Urinary bladder (tissue), 4 donors: ENCODE measurements around the gene FNDC3A. TPM values are rescaled to one million over a fixed set of nuclear protein-coding genes. Genes with fewer than 3 reads are reported as not detected.
"Not testable (repeated sequence)": the region's sequence is repeated elsewhere in the genome, so short reads cannot be mapped to it uniquely, and the experiment has no call there.

Experiments used
- DNase-seq: peaks from one replicate; pipeline ENCODE4 v3.0.0-alpha.2; 2015; ENCODE audit errors: extremely low spot score
- H3K27ac ChIP-seq: one replicate; pipeline ENCODE4 v1.5.1; 2013; ENCODE audit warnings: low read depth, mild to moderate bottlenecking, moderate library complexity
- H3K36me3 ChIP-seq: one replicate; pipeline ENCODE4 v1.6.1; 2013; ENCODE audit warnings: mild to moderate bottlenecking, moderate library complexity; ENCODE audit not compliant: insufficient read depth
- H3K4me1 ChIP-seq: one replicate; pipeline ENCODE4 v1.6.1; 2013; ENCODE audit warnings: mild to moderate bottlenecking, moderate library complexity; ENCODE audit not compliant: insufficient read depth
- H3K4me3 ChIP-seq: one replicate; pipeline ENCODE4 v1.5.1; 2013; ENCODE audit warnings: low read depth, low read length
- WGBS: extraction: QIAGEN DNeasy Blood & Tissue Kit; methylation state at CpG from one replicate; pipeline ENCODE4 v1.1.7; 2013; 5-methylcytosine and 5-hydroxymethylcytosine counted together
- polyA plus RNA-seq: library from polyadenylated mRNA; stranded (reverse); fragments of 200-250 nt; gene quantifications from one replicate; pipeline ENCODE4 v1.2.3, GENCODE V29; 2013
- total RNA-seq: library from RNA; depleted of rRNA; stranded (reverse); fragments of >200 nt; gene quantifications from one replicate; pipeline ENCODE4 v1.2.3, GENCODE V29; 2014
- donor health status: healthy with polysubstance abuse.
- donor health status: healthy.

The FNDC3A gene
- total and polyA plus RNA-seq, 2 donors = 25.4 to 109 TPM

DNA sequence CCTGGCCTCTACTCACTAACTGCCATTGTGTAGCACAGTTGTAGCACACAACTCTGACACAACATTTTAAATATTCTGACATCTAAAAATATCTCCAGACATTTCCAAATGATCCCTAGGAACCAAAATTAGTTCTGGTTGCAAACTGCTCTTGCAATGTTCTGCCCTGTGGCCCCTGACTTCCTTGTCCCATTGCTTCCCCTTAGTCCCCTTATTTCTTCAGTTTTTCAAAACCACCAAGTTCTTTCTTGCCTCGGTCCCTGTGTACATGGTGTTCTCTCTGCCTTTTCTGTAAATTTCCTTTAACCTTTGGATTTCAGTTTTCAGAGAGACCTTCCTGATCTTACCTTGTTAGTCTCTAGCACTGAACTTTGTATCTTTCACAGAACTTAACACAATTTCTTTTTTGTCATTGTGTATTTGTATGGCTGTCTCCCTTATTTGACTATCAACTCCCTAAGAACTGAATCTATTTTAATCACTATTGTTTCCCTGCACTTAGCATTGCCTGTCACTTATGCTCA, 156.8 kb downstream of the FNDC3A start:
- H3K27ac ChIP-seq = no peak overlapping the region

DNA sequence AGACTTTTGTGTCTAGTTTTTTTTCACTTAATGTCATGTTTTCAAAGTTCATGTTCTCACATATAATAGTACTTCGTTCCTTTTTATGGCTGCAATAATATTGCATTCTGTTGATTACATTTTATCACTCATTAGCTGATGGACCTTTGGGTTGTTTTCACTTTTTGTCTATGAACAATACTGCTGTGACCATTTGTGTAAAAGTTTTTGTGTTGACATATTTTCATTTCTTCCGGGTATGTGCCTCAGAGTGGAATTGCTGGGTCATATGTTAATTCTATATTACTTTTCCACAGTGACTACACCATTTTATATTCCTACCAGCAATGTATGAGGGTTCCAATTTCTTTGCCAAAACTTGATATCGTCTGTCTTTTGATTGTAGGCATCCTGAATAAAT, 158.6 kb downstream of the FNDC3A start:
- WGBS = 95% methylated on average over 3 of the region's 3 CpGs

More for the DNA sequence above, 156.8 kb downstream of the FNDC3A start:
- no peak for DNase-seq
- Histone ChIP-seq H3K4me1 (no peaks in the 10 kb centered on the region), H3K4me3 (no peak overlapping the region), H3K36me3 (peaks cover 11% of the 10 kb centered on the region)
- WGBS = 92% methylated on average over 1 of the region's 1 CpG

DNA sequence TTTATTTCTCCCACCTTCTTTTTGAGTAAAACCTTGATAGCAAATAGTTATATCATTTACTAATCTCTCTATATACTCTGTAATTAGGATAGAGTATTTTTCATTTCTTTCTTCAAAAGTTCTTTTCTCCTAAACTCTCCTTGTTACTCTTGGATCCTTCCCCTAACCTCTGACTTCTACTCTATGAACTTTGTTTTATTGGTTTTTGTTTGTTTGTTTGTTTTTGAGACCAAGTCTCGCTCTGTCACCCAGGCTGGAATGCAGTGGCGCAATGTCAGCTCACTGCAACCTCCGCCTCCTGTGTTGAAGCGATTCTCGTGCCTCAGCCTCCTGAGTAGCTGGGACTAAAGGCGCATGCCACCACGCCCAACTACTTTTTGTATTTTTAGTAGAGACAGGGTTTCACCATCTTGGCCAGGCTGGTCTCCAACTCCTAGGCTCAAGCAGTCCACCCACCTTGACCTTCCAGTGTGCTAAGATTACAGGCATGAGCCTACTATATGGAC, 161.5 kb downstream of the FNDC3A start:
- H3K4me1 ChIP-seq, DNase-seq, H3K27ac ChIP-seq, H3K36me3 ChIP-seq, H3K4me3 ChIP-seq: not testable (repeated sequence)
- 97% methylated on average over 7 of the region's 7 CpGs for WGBS

More for the DNA sequence above, 158.6 kb downstream of the FNDC3A start:
- H3K36me3 ChIP-seq = peaks cover 10% of the 10 kb centered on the region
- H3K4me1 ChIP-seq = no peaks in the 10 kb centered on the region
- H3K27ac ChIP-seq = no peak overlapping the region
- H3K4me3 ChIP-seq = no peak overlapping the region
- no peak for DNase-seq

DNA sequence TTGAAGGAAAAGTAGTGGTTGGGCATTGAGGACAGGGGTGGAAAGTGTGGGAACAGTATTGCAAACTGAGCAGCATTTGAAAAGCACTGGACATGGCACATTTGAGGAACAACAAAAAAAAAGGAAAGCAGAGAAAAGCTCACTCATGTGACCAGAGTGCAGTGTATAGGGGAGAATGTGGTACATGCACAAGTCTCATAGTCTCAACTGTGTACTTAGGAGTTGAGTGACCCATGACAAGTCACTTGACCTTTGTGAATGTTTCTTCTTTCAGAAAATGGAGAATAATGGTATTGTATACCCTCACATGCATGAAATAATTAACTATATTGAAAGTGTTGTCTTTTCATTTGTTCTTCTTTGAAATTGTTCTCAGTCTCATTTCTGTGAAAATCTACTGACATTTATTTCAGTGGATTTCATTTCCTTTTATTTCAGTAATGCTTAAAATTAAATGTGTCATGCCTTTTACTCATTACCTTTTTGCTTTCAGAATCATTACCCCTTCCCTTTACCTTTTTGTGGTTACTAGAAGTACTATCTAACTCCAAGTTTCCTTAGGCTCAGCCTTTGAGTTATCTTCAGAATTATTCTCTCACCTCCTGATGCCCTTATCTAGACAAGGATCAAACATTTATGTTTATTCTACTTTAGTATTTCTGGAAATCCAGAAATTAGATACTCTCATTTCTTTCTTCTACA, 165.3 kb downstream of the FNDC3A start:
- peaks cover 8% of the 10 kb centered on the region for H3K36me3 ChIP-seq
- no peak overlapping the region for H3K4me3 ChIP-seq
- H3K27ac ChIP-seq = no peak overlapping the region
- no peaks in the 10 kb centered on the region for H3K4me1 ChIP-seq
- no peak for DNase-seq

DNA sequence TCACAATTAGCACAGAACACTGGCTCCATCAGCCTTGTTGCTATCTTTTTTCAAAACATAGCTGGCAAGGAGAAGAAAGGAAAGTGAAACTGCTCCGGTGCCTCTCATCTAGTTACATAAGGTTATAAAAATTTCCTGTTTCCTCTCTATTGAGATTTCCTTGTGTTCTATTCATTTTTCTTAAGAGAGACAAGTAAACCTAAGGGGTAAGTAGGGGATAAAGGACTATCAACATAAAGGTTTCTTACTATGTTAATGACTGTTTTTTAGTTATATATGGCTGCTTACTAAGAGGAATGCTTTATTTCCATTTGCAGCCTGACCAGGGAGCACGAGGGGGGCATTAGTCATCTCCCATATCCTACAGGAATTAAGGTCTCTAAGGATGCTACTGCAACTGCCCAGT, 171.2 kb downstream of the FNDC3A start:
- Histone ChIP-seq H3K4me3 (no peak overlapping the region), H3K27ac (no peak overlapping the region), H3K36me3 (peaks cover 4% of the 10 kb centered on the region), H3K4me1 (no peaks in the 10 kb centered on the region)
- no peak for DNase-seq
- WGBS = 73% methylated on average over 2 of the region's 2 CpGs

DNA sequence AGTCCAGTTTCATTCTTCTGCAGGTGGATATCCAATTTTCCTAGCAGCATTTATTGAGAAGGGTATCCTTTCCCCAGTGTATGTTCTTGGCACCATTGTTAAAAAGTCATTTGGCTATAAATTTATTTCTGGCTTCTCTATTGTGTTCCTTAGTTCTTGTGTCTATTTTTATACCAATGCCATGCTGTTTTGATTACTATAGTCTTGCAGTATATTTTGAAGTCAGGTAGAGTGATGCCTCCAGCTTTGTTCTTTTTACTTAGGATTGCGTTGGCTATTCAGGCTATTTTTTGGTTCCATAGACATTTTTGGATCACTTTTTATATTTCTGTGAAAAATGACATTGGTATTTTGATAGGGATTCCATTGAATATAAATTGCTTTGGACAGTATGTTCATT, 172.7 kb downstream of the FNDC3A start:
- DNase-seq = no peak
- WGBS = 99% methylated on average over 1 of the region's 1 CpG
- Histone ChIP-seq H3K4me1 (no peaks in the 10 kb centered on the region), H3K4me3 (no peak overlapping the region), H3K27ac (no peak overlapping the region), H3K36me3 (peaks cover 4% of the 10 kb centered on the region)

DNA sequence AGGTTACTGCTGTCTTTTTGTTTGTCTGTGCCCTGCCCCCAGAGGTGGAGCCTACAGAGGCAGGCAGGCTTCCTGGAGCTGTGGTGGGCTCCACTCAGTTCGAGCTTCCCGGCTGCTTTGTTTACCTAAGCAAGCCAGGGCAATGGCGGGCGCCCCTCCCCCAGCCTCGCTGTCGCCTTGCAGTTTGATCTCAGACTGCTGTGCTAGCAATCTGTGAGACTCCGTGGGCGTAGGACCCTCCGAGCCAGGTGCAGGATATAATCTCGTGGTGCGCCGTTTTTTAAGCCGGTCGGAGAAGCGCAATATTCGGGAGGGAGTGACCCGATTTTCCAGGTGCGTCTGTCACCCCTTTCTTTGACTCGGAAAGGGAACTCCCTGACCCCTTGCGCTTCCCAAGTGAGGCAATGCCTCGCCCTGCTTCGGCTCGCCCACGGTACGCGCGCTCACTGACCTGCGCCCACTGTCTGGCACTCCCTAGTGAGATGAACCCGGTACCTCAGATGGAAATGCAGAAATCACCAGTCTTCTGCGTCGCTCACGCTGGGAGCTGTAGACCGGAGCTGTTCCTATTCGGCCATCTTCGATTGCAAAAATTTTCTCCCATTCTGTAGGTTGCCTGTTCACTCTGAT, 182.4 kb downstream of the FNDC3A start:
- not testable (repeated sequence) for H3K4me1 ChIP-seq, DNase-seq
- WGBS = 91% methylated on average over 35 of the region's 35 CpGs

DNA sequence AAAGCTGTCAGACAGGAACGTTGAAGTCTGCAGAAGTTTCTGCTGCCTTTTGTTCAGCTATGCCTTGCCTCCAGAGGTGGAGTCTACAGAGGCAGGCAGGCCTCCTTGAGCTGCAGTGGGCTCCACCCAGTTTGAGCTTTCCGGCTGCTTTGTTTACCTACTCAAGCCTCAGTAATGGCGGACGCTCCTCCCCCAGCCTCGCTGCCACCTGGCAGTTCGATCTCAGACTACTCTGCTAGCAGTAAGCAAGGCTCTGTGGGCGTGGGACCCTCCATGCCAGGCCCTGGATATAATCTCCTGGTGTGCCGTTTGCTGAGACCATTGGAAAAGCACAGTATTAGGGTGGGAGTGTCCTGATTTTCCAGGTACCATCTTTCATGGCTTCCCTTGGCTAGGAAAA, 187.4 kb downstream of the FNDC3A start:
- H3K4me3 ChIP-seq, H3K36me3 ChIP-seq, H3K27ac ChIP-seq, DNase-seq, H3K4me1 ChIP-seq: not testable (repeated sequence)
- 98% methylated on average over 8 of the region's 8 CpGs for WGBS

More for the DNA sequence above, 182.4 kb downstream of the FNDC3A start:
- H3K36me3 ChIP-seq, H3K27ac ChIP-seq, H3K4me3 ChIP-seq: not testable (repeated sequence)

DNA sequence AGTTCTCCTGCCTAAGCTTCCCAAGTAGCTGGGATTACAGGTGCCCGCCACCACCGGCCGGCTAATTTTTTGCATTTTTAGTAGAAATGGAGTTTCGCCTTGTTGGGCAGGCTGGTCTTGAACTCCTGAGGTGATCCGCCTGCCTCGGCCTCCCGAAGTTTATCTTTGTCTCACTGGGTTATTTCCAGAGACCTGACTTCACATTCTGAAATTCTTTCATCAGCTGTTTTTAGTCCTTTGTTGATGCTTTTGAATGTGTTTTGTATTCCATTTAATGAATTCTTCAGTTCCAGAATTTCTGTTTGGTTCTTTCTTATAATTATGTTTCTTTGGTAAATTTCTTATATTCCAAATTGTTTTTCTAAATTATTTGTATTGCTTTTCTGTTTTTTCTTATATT, 189.0 kb downstream of the FNDC3A start:
- H3K27ac ChIP-seq = no peak overlapping the region
- H3K4me1 ChIP-seq = no peaks in the 10 kb centered on the region
- over 99% methylated on average over 7 of the region's 7 CpGs for WGBS
- no peak for DNase-seq
- H3K36me3 ChIP-seq = peaks cover 3% of the 10 kb centered on the region
- H3K4me3 ChIP-seq = no peak overlapping the region

DNA sequence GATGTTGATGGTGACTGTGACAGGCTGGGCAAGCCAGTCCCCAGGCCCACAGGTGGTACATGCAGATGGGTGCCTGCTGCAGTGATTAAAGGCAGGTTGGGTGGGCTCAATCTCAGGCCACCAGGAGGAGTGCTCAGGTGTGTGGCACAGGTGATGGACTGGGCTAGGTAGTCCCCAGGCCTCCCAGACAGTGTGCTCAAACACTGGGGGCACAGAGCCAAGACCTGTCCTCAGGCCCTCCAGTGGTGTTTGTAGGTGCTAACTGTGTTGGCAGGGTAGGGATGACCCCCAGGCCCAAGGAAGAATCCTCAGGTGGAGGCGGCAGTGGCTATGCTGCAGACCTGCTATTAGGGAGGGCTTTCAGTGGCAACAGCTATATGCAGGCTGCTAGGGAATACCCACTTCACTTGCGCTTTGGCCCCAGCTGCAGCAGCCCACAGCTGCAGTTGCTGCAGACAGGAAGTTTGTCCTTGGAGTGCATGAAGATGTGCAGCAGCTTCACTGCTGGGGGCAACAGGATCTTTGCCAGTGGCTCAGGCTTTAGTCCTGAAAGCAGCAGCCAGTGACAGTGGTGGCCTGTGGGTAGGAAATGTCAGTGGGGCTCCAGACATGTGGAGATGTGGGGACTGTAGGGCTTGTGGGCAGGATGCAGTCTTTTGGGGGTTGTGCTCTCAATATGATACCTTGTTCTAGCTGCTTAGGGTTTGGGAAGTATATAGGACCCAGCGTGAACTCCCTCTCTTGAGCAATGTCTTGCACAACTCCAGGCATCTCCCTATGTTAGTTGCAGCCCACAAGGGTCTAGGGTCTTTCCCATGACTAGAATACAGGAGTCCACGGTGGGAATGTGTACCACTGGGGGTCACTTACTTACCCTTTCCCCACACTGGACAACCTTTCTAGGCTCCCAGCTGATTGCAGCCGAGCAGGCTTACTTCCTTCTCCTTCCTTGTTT, 190.4 kb downstream of the FNDC3A start:
- Histone ChIP-seq H3K4me3 (no peak overlapping the region), H3K36me3 (peaks cover 3% of the 10 kb centered on the region), H3K27ac (no peak overlapping the region), H3K4me1 (no peaks in the 10 kb centered on the region)
- DNase-seq = no peak
- 95% methylated on average over 5 of the region's 5 CpGs for WGBS

DNA sequence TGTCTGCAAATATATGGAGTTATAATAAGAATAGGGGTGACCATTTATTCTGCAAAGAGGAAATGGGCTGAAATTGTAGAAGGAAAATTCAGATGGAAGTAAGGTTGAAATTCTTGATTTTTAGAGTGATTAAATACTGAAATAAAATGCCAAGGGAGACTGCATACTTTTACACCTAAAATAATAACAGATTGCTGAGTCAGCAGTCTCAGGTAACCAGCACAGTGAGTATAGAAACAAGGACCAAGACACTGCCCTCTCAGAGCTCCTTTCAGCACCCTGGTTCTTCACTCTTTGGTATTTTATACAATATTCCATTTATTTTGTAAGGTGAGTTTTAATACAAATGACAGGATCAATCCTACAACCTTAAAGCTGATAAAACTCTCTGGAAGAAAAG, 195.6 kb downstream of the FNDC3A start:
- no peak for DNase-seq
- peaks cover 4% of the 10 kb centered on the region for H3K36me3 ChIP-seq
- no peaks in the 10 kb centered on the region for H3K4me1 ChIP-seq
- H3K27ac ChIP-seq = no peak overlapping the region
- H3K4me3 ChIP-seq = no peak overlapping the region

DNA sequence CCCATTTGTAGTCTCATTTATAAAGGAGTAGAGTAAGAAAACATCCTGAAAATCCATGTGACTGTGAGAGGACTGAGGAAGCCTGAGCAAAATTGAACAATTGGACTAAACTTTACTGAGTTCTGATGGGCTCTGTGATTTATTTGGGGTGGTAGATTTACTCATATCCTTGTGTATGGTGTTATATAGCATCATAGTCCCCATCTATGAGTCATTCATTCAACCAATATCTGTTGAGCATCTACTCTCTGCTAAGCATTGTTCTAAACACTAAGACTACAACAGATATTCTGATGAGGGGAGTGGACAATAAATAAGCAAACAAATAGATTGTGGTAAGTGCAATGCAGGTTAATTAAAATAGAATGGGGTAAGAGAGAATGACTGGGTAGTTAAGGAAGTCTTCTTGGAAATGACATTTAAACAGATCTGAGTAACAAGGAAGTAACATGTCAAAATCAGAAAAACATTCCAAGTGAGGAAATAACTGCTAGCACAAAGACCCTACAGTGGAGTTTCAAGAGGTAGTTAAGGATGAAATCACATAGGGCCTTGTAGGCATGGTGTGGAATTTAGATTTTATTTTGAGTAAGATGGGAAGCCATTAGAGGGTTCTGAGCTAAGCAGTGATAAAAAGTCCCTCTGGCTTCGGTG, 208.1 kb downstream of the FNDC3A start:
- no peak for DNase-seq
- WGBS = 47% methylated on average over 1 of the region's 1 CpG
- Histone ChIP-seq H3K36me3 (peaks cover 11% of the 10 kb centered on the region), H3K27ac (no peak overlapping the region), H3K4me1 (no peaks in the 10 kb centered on the region), H3K4me3 (no peak overlapping the region)

DNA sequence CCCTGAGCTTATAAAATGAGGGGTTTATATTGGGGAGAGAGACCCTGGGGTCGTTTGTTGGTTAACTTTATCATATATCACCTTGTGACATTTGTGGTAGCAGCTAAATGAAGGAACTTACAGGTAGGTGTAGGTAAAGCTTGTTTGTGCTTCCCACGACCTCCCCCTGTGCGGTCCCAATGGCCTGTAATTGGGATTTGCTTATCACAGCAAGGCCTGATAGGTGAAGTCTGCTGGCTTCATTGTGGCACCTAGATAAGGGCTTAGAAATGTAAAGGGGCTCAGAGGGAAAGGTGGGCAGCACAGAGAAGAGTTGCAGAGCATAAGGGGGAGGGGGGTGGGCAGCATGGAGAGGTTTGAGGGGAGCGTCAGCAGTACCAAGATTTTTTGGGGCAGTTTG, 208.9 kb downstream of the FNDC3A start:
- no peak for DNase-seq
- no peak overlapping the region for H3K27ac ChIP-seq
- WGBS = 73% methylated on average over 4 of the region's 4 CpGs
- H3K4me3 ChIP-seq = no peak overlapping the region
- peaks cover 11% of the 10 kb centered on the region for H3K36me3 ChIP-seq
- H3K4me1 ChIP-seq = no peaks in the 10 kb centered on the region
